Iris pigment epithelial cell (primary cell): ENCODE data around the gene AP5Z1.

Experiments used
- DNase-seq: peaks from one replicate; pipeline ENCODE4 v3.0.0-alpha.2; 2011; ENCODE audit warnings: low read depth

AP5Z1 gene

DNA sequence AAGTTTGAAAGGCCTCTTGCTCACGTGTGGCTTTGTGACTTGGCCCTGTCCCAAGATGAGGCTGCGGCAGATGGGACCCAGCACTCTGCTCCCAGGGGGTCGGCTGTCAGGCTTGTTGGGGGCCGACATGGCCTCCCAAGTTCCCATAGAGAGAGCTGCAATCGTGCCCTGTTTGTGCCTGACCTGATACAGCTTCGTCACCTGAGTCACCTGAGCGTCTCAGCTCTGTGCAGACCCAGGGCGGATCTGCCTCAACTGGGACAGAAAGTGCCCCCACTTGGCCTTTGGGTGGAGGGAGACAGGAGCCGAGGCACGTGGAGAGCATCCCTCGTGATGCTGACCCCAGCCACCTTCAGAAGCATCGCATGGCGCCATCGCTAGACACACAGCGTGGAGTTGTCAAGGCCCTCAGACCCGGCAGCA lies 64.7 kb downstream of the AP5Z1 start:
- no peak for DNase-seq
